GM12878 (cell line): ENCODE results near the gene OFD1. TPM values are rescaled to one million over a fixed set of nuclear protein-coding genes. Genes with fewer than 3 reads are reported as not detected.

ENCODE experiments used
- ATAC-seq: fragments of 200-7000 bp; cut with Tn5 transposase; 3 replicates; pipeline ENCODE4 v1.9.1; 2020; ENCODE audit warnings: mild to moderate bottlenecking, moderate library complexity
- BruUV-seq: library from RNA; stranded (reverse); fragments of 400-500 nt; replicated peaks from 2 replicates; lab custom pipeline; 2021; lab: Mats Ljungman, UMichigan
- CTCF ChIA-PET: fragments of 300-600 bp; sonication (Branson Sonifier 250); formaldehyde crosslinking; extraction: SDS; loops from one replicate; lab custom pipeline; 2021; ENCODE audit warnings: inconsistent platforms; lab: Yijun Ruan, JAX
- POLR2A ChIA-PET: fragments of 350-600 bp; formaldehyde crosslinking; extraction: SDS; loops from one replicate; lab custom pipeline; 2021; ENCODE audit warnings: inconsistent platforms; lab: Charles Lee
- RAD21 ChIA-PET: fragments of 300-600 bp; sonication (Branson Sonifier 250); formaldehyde crosslinking; loops from one replicate; lab custom pipeline; 2023; ENCODE audit warnings: antibody characterized with exemption; ENCODE audit not compliant: unreplicated experiment; lab: Charles Lee
- SMC1A ChIA-PET: fragments of 300-600 bp; sonication (Branson Sonifier 250); formaldehyde crosslinking; loops from one replicate; lab custom pipeline; 2023; ENCODE audit not compliant: unreplicated experiment, uncharacterized antibody; lab: Charles Lee
- DNase-seq: peaks from one replicate; pipeline ENCODE4 v3.0.0-alpha.2; 2011; ENCODE audit warnings: low read depth, low spot score
- FAIRE-seq: peaks from 3 replicates; lab custom pipeline; 2011; peaks lifted over from hg19 to GRCh38; lab: Jason Lieb, UNC
- H2AFZ ChIP-seq: 2 replicates; pipeline ENCODE4 v1.6.0; 2011; ENCODE audit warnings: low read depth, low read length, control low read depth; ENCODE audit not compliant: control insufficient read depth
- H3K27ac ChIP-seq: 2 replicates; pipeline ENCODE4 v1.5.1; 2011; ENCODE audit warnings: control low read depth; ENCODE audit not compliant: control insufficient read depth, insufficient read depth
- H3K27me3 ChIP-seq, 2 experiments: replicated peaks in 1 of 2; 2 replicates each; pipeline versions ENCODE4 v1.6.0 to v1.6.1; 2011; ENCODE audit warnings: low read length in 1 of 2; ENCODE audit not compliant: control insufficient read depth in 2 of 2, insufficient read depth in 2 of 2
- H3K36me3 ChIP-seq, 2 experiments: 2 replicates each; pipeline ENCODE4 v1.5.1; 2011; ENCODE audit warnings: low read length in 1 of 2; ENCODE audit not compliant: control insufficient read depth in 2 of 2, insufficient read depth in 2 of 2
- H3K4me1 ChIP-seq: 2 replicates; pipeline ENCODE4 v1.6.1; 2011; ENCODE audit warnings: mild to moderate bottlenecking, low read length, moderate library complexity, mixed read lengths; ENCODE audit not compliant: control insufficient read depth, insufficient read depth
- H3K4me2 ChIP-seq: 2 replicates; pipeline ENCODE4 v1.6.0; 2011; ENCODE audit warnings: control low read depth; ENCODE audit not compliant: control insufficient read depth, insufficient read depth
- H3K4me3 ChIP-seq: fragments of 200-600 bp; sonication (generic); 2 replicates; pipeline ENCODE4 v1.5.1; 2016
- H3K79me2 ChIP-seq: 2 replicates; pipeline ENCODE4 v1.6.0; 2011; ENCODE audit warnings: low read length; ENCODE audit not compliant: control insufficient read depth, insufficient read depth
- H3K9ac ChIP-seq: 2 replicates; pipeline ENCODE4 v1.8.0; 2011; ENCODE audit warnings: low read length, control low read depth, mixed read lengths; ENCODE audit not compliant: control insufficient read depth, insufficient read depth
- H3K9me3 ChIP-seq: replicated peaks from 3 replicates; pipeline ENCODE4 v1.5.1; 2011; ENCODE audit warnings: mild to moderate bottlenecking, low read length; ENCODE audit not compliant: control insufficient read depth, insufficient read depth
- H4K20me1 ChIP-seq: 2 replicates; pipeline ENCODE4 v1.6.0; 2011; ENCODE audit not compliant: control insufficient read depth, insufficient read depth
- ATF3 ChIP-seq: IDR thresholded peaks from 2 replicates; pipeline ENCODE4 v1.6.1; 2011; ENCODE audit warnings: low read depth, mild to moderate bottlenecking, low read length, moderate library complexity, borderline replicate concordance; ENCODE audit errors: extremely low read depth
- BCL3 ChIP-seq: IDR thresholded peaks from 2 replicates; pipeline ENCODE4 v1.6.1; 2011; ENCODE audit warnings: borderline replicate concordance, low read depth, mild to moderate bottlenecking, moderate library complexity, low read length; ENCODE audit not compliant: insufficient read depth, poor library complexity, severe bottlenecking
- BHLHE40 ChIP-seq, 2 experiments: fragments of 450-650 bp in 1 of 2; IDR thresholded peaks; 2 replicates each; pipeline ENCODE4 v1.6.1; 2011 to 2017; ENCODE audit warnings: low read depth in 2 of 2, borderline replicate concordance in 1 of 2, improper control_type of control experiment in 1 of 2, low read length in 1 of 2, mild to moderate bottlenecking in 1 of 2
- CREM ChIP-seq: IDR thresholded peaks from 2 replicates; pipeline ENCODE4 v1.6.1; 2014; ENCODE audit warnings: antibody characterized with exemption, low read depth
- IKZF2 ChIP-seq, 2 experiments: fragments of 450-650 bp; IDR thresholded peaks; 2 replicates each; pipeline ENCODE4 v1.6.1; 2017; ENCODE audit warnings: mild to moderate bottlenecking in 2 of 2, moderate library complexity in 2 of 2
- NFXL1 ChIP-seq: fragments of 450-650 bp; IDR thresholded peaks from 2 replicates; pipeline ENCODE4 v1.6.1; 2017; ENCODE audit warnings: antibody characterized with exemption, mild to moderate bottlenecking, borderline replicate concordance
- NR2C2 ChIP-seq: IDR thresholded peaks from 2 replicates; pipeline ENCODE4 v1.6.1; 2011; ENCODE audit warnings: borderline replicate concordance, low read depth; ENCODE audit not compliant: control insufficient read depth, insufficient read length
- PKNOX1 ChIP-seq: fragments of 450-650 bp; IDR thresholded peaks from 2 replicates; pipeline ENCODE4 v1.6.1; 2016; ENCODE audit warnings: mild to moderate bottlenecking
- POLR2A ChIP-seq: IDR thresholded peaks from 2 replicates; pipeline ENCODE4 v1.6.1; 2011; ENCODE audit warnings: low read depth, mild to moderate bottlenecking, low read length
- RAD21 ChIP-seq: IDR thresholded peaks from 2 replicates; pipeline ENCODE4 v1.6.1; 2011; ENCODE audit warnings: mild to moderate bottlenecking, low read depth, low read length, moderate library complexity; ENCODE audit not compliant: insufficient read depth
- SREBF1 ChIP-seq: IDR thresholded peaks from 2 replicates; pipeline ENCODE4 v1.6.1; 2012; ENCODE audit warnings: mild to moderate bottlenecking, low read length
- WGBS: methylation state at CpG from one replicate; pipeline ENCODE4 v1.1.6; 2016; ENCODE audit warnings: low lambda C conversion rate; ENCODE audit not compliant: insufficient replicate concordance, insufficient coverage; ENCODE audit errors: missing lambda C conversion rate; 5-methylcytosine and 5-hydroxymethylcytosine counted together
- in situ Hi-C: fragments of 300-500 bp; cut with MboI; formaldehyde crosslinking; loops from 9 replicates; pipeline ENCODE4 v1.14.3; 2018; ENCODE audit warnings: mixed read lengths
- intact Hi-C: fragments of 100-400 bp; cut with micrococcal nuclease; formaldehyde crosslinking; loops from one replicate; pipeline ENCODE4 v1.14.2; 2022; ENCODE audit not compliant: unreplicated experiment
- polyA plus RNA-seq, 11 experiments: library from polyadenylated mRNA; depleted of rRNA in 4 of 11; unstranded in 6 of 11; stranded (reverse) in 5 of 11; fragments of >200 nt; fragmentation: Nextera tagmentation in 4 of 11; fragmentation: Illumina TruSeq in 1 of 11; extraction: Ambion mirVana in 4 of 11; extraction: Trizol in 1 of 11; gene quantifications; 1 replicate in 1 of 11; 2 replicates in 10 of 11; pipeline versions ENCODE4 v1.2.1 to v1.2.3, GENCODE V29; 2011 to 2016; ENCODE audit warnings: inconsistent platforms in 2 of 11, missing spikeins in 2 of 11, low read depth in 1 of 11
- total RNA-seq, 4 experiments: library from RNA; depleted of rRNA in 3 of 4; stranded (reverse); fragments of >200 nt in 3 of 4; fragmentation: Illumina TruSeq in 1 of 4; extraction: Trizol in 1 of 4; gene quantifications; 2 replicates each; pipeline versions ENCODE4 v1.2.1 to v1.2.3, GENCODE V29; 2013 to 2021

Gene OFD1
- total and polyA plus RNA-seq, 10 of the 15 experiments (the other 5 are each of a cell fraction or from before 2014, with no cell fraction given), result 22.4 to 77.2 (median 34.1) TPM

DNA sequence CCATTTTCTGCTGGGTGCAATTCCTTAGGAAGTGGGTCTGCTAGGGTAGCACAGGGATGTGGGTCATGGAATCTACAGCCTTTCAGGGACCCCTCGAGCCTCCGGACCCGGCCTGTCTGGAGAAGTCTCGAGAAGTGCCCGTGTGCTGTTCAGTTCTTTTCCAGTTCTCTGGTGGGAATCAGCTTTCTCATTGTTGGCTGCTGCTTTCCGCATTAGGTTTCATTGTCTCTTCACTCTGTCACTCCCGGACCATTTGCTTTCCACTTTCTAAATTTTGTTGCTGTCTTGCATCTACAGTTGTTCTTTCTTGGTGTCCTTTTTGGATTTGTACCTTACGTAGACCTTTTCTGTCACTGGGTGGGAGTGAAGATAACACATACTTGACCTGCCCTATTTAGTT, 39.6 kb upstream of the OFD1 start:
- Histone ChIP-seq H3K9ac (peak overlapping the region; percentile 67), H4K20me1 (0 out of 2 replicates have a peak, but pooled peaks cover 2% of the 10 kb centered on the region), H3K36me3 (no peaks in the 10 kb centered on the region; a peak in 1 of 4 replicates), H3K79me2 (peaks cover 95% of the 10 kb centered on the region), H3K4me2 (peak overlapping the region; percentile 78), H3K4me1 (peaks cover 32% of the 10 kb centered on the region), H3K4me3 (peak overlapping the region; percentile 66), H2AFZ (no peak overlapping the region), H3K27ac (peak overlapping the region; percentile 69), H3K27me3 (no peaks in the 10 kb centered on the region), H3K9me3 (no peaks in the 10 kb centered on the region; the same call in 2 of the 3 replicates)
- POLR2A ChIA-PET, result interaction anchor here (1.0 to 10.2 kb wide), 8 partner anchors 8 to 65 kb away, joined by 3 to 130 read pairs (median 34); partner anchors contain the start of genes OFD1, RAB9A and TRAPPC2
- 60% methylated on average over 8 of the region's 8 CpGs for WGBS
- no TSS peak for BruUV-seq
- CTCF ChIA-PET, result interaction anchor here (0.9 to 10.2 kb wide), 10 partner anchors 8 to 112 kb away, joined by 3 to 89 read pairs (median 8); partner anchors contain the start of genes OFD1 and TRAPPC2
- intact Hi-C loops, result loop anchor here (10.0 kb wide), 1 partner anchor 740 kb away; no protein-coding TSS in a partner anchor
- FAIRE-seq (no peak), ATAC-seq (no peak), DNase-seq (no peak)
- in situ Hi-C loops, result no loop called here
- RAD21 ChIA-PET, result interaction anchor here (0.8 to 11.4 kb wide), 8 partner anchors 10 to 337 kb away, joined by 3 to 201 read pairs (median 5); partner anchors contain the start of genes OFD1 and TRAPPC2
- SMC1A ChIA-PET, result interaction anchor here (0.6 to 13.8 kb wide), 10 partner anchors 8 to 646 kb away, joined by 3 to 198 read pairs (median 40); partner anchors contain the start of genes OFD1, RAB9A, TCEANC and TRAPPC2
- TF ChIP-seq POLR2A, result no peak
- TF ChIP-seq IKZF2 (IDR thresholded peaks at IDR 0.05), result 0 out of 4 replicates have a peak, but pooled peaks of 1 of the 2 experiments have one; percentile 5

DNA sequence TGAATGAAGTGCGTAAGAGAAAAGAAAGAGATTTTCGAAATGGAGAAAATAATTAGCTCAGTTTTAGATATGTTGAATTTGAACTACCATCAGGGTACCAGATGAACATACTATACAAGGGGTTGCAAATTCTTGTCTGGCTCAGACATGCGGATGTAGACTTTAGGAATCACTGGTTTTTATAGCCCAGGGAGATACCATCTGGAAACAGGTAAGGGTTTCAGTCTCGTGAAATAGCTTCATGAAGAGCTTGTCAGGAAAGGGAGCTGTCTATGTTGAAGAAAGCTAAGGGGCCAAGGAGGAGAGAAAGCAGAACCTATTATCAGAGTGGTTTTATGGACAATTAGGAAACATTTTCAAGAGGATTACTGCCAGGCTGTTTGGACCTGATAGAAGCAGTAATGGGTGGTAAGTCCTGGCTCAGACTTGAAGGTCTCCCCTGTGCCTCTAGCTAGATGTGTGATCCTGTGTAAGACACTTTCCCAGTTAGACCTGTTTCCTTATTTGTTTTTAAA, 38.9 kb upstream of the OFD1 start:
- peaks cover 95% of the 10 kb centered on the region for H3K79me2 ChIP-seq
- H3K4me1 ChIP-seq, result peaks cover 37% of the 10 kb centered on the region
- FAIRE-seq (no peak), DNase-seq (no peak), ATAC-seq (no peak)
- peak overlapping the region; percentile 66 for H3K4me3 ChIP-seq
- H4K20me1 ChIP-seq, result 0 out of 2 replicates have a peak, but pooled peaks cover 2% of the 10 kb centered on the region
- no TSS peak for BruUV-seq
- CTCF ChIA-PET, result interaction anchor here (0.8 to 10.2 kb wide), 10 partner anchors 8 to 111 kb away, joined by 3 to 89 read pairs (median 6); partner anchors contain the start of genes OFD1 and TRAPPC2
- RAD21 ChIA-PET, result interaction anchor here (1.1 to 11.4 kb wide), 13 partner anchors 9 to 336 kb away, joined by 3 to 201 read pairs (median 22); partner anchors contain the start of genes GEMIN8, OFD1, RAB9A and TRAPPC2
- SMC1A ChIA-PET, result interaction anchor here (0.7 to 13.8 kb wide), 14 partner anchors 8 to 104 kb away, joined by 3 to 198 read pairs (median 8); partner anchors contain the start of genes OFD1, RAB9A, TCEANC and TRAPPC2
- H3K4me2 ChIP-seq, result peak overlapping the region; percentile 78
- WGBS, result 76% methylated on average over 4 of the region's 4 CpGs
- peaks cover 0 to 3% of the 10 kb centered on the region in 2 experiments; a peak in 2 of 4 replicates for H3K36me3 ChIP-seq
- intact Hi-C loops (loop anchor here (2.0 to 10.0 kb wide), 3 partner anchors 27 to 741 kb away; no protein-coding TSS in a partner anchor), in situ Hi-C loops (no loop called here)
- POLR2A ChIA-PET, result interaction anchor here (0.6 to 10.2 kb wide), 9 partner anchors 9 to 143 kb away, joined by 3 to 130 read pairs (median 31); partner anchors contain the start of genes OFD1, RAB9A, TCEANC and TRAPPC2
- no peak overlapping the region for H2AFZ ChIP-seq
- H3K27me3 ChIP-seq, result no peaks in the 10 kb centered on the region
- H3K9ac ChIP-seq, result peak overlapping the region; percentile 67
- no peaks in the 10 kb centered on the region; the same call in 2 of the 3 replicates for H3K9me3 ChIP-seq
- H3K27ac ChIP-seq, result peak overlapping the region; percentile 69
- TF ChIP-seq ATF3, result no peak
- peak in 1 of 2 experiments; percentile 45; a peak in 1 of 4 replicates for TF ChIP-seq BHLHE40 (IDR thresholded peaks at IDR 0.05; ENCODE audit: borderline replicate concordance in 1 of 2, low read depth in 2 of 2, low read length in 1 of 2)
- TF ChIP-seq BCL3, result no peak
- no peak for TF ChIP-seq PKNOX1
- TF ChIP-seq CREM, result no peak
- TF ChIP-seq RAD21, result no peak
- no peak for TF ChIP-seq NFXL1
- TF ChIP-seq SREBF1, result no peak
- TF ChIP-seq NR2C2, result no peak
